ENCODE measurements around the gene CYP2F1. TPM values are rescaled to one million over a fixed set of nuclear protein-coding genes. Genes with fewer than 3 reads are reported as not detected.
"Not testable (repeated sequence)": the region's sequence is repeated elsewhere in the genome, so short reads cannot be mapped to it uniquely, and the experiment has no call there.

The CYP2F1 gene
- polyA plus RNA-seq, 6 donors from 2014 or later: 0.13 TPM; not detected in 5

GRCh38 chr19:41133260-41133659 lies 19.0 kb downstream of the CYP2F1 start:
- Mint-ChIP-seq H3K4me1 (peaks cover 7 to 13% (median 9%) of the 10 kb centered on the region in 3 donors), H3K27ac (peak overlapping the region in 1 of 6 donors; percentile 26), H3K9me3 (no peaks in the 10 kb centered on the region), H3K4me3 (peak overlapping the region in 3 of 8 donors; percentile 43 to 84 (median 79)), H3K36me3 (peaks cover 0 to 8% of the 10 kb centered on the region in 2 donors), H3K27me3 (peaks cover 34 to 76% (median 56%) of the 10 kb centered on the region in 3 donors)
- DNase-seq (no peak), ATAC-seq (ENCODE audit: low read depth in 2 of 2) (no peak)

- DNase-seq (no peak), ATAC-seq (ENCODE audit: low read depth in 2 of 2) (no peak)
- Mint-ChIP-seq H3K4me3 (peak overlapping the region; percentile 72 to 87 (median 80)), H3K27ac (peak overlapping the region in 1 of 6 donors; percentile 67), H3K36me3 (peaks cover 0 to 8% of the 10 kb centered on the region in 2 donors), H3K9me3 (no peaks in the 10 kb centered on the region), H3K4me1 (peaks cover 6 to 11% (median 9%) of the 10 kb centered on the region in 3 donors), H3K27me3 (peaks cover 38 to 70% (median 50%) of the 10 kb centered on the region in 3 donors)
Measured at GRCh38 chr19:41134616-41135015, 20.4 kb downstream of the CYP2F1 start.

GRCh38 chr19:41135390-41136384 lies 21.5 kb downstream of the CYP2F1 start:
- peak overlapping the region in 2 of 6 donors; percentile 70 to 76 for H3K27ac Mint-ChIP-seq
- not testable (repeated sequence) for H3K9me3 Mint-ChIP-seq, H3K36me3 Mint-ChIP-seq
- ATAC-seq (ENCODE audit: low read depth in 2 of 2) (peak; percentile 97 to 98), DNase-seq (peak; percentile 17)
- H3K4me3 Mint-ChIP-seq: peak overlapping the region; percentile 77 to 96 (median 91)
- H3K4me1 Mint-ChIP-seq: peaks cover 6 to 11% (median 9%) of the 10 kb centered on the region in 3 donors
- peaks cover 33 to 65% (median 44%) of the 10 kb centered on the region in 3 donors for H3K27me3 Mint-ChIP-seq

- peak overlapping the region; percentile 24 to 91 (median 78) for H3K4me3 Mint-ChIP-seq
- H3K36me3 Mint-ChIP-seq: peaks cover 0 to 8% of the 10 kb centered on the region in 2 donors
- H3K9me3 Mint-ChIP-seq: no peaks in the 10 kb centered on the region
- peaks cover 6 to 11% (median 9%) of the 10 kb centered on the region in 3 donors for H3K4me1 Mint-ChIP-seq
- ATAC-seq (ENCODE audit: low read depth in 2 of 2): no peak
- peaks cover 28 to 53% (median 32%) of the 10 kb centered on the region in 3 donors for H3K27me3 Mint-ChIP-seq
- DNase-seq: no peak
- H3K27ac Mint-ChIP-seq: no peak overlapping the region
Measured at GRCh38 chr19:41136636-41137455, 22.6 kb downstream of the CYP2F1 start.

GRCh38 chr19:41144403-41144802 lies 30.2 kb downstream of the CYP2F1 start:
- peaks cover 5 to 15% (median 9%) of the 10 kb centered on the region in 3 donors for H3K27me3 Mint-ChIP-seq
- ATAC-seq (ENCODE audit: low read depth in 2 of 2): peak; percentile 83 to 91
- peak overlapping the region in 1 of 6 donors; percentile 37 for H3K27ac Mint-ChIP-seq
- H3K4me1 Mint-ChIP-seq: no peaks in the 10 kb centered on the region
- no peaks in the 10 kb centered on the region for H3K36me3 Mint-ChIP-seq
- no peaks in the 10 kb centered on the region for H3K9me3 Mint-ChIP-seq
- H3K4me3 Mint-ChIP-seq: no peak overlapping the region
- peak; percentile 65 for DNase-seq

GRCh38 chr19:41149831-41150230 lies 35.6 kb downstream of the CYP2F1 start:
- ATAC-seq (ENCODE audit: low read depth in 2 of 2) (no peak), DNase-seq (no peak)
- H3K9me3 Mint-ChIP-seq: no peaks in the 10 kb centered on the region
- no peak overlapping the region for H3K4me3 Mint-ChIP-seq
- no peaks in the 10 kb centered on the region for H3K36me3 Mint-ChIP-seq
- no peaks in the 10 kb centered on the region for H3K4me1 Mint-ChIP-seq
- peaks cover 5 to 28% (median 12%) of the 10 kb centered on the region in 3 donors for H3K27me3 Mint-ChIP-seq
- H3K27ac Mint-ChIP-seq: no peak overlapping the region

- not testable (repeated sequence) for H3K4me3 Mint-ChIP-seq; H3K4me1 Mint-ChIP-seq; H3K9me3 Mint-ChIP-seq; H3K27ac Mint-ChIP-seq; H3K36me3 Mint-ChIP-seq; ATAC-seq (ENCODE audit: low read depth in 2 of 2); DNase-seq
- H3K27me3 Mint-ChIP-seq: peaks cover 5 to 28% (median 12%) of the 10 kb centered on the region in 3 donors
Measured at GRCh38 chr19:41150986-41151385, 36.8 kb downstream of the CYP2F1 start.

- no peak overlapping the region for H3K4me3 Mint-ChIP-seq
- ATAC-seq (ENCODE audit: low read depth in 2 of 2) (no peak), DNase-seq (no peak)
- no peaks in the 10 kb centered on the region for H3K4me1 Mint-ChIP-seq
- peaks cover 6 to 13% (median 7%) of the 10 kb centered on the region in 3 donors for H3K27me3 Mint-ChIP-seq
- peaks cover 0 to 11% (median 7%) of the 10 kb centered on the region in 7 donors for H3K9me3 Mint-ChIP-seq
- no peaks in the 10 kb centered on the region for H3K36me3 Mint-ChIP-seq
- H3K27ac Mint-ChIP-seq: no peak overlapping the region
Measured at GRCh38 chr19:41154060-41154459, 39.8 kb downstream of the CYP2F1 start.

GRCh38 chr19:41156207-41156606 lies 42.0 kb downstream of the CYP2F1 start:
- H3K36me3 Mint-ChIP-seq: no peaks in the 10 kb centered on the region
- ATAC-seq (ENCODE audit: low read depth in 2 of 2) (no peak), DNase-seq (no peak)
- H3K9me3 Mint-ChIP-seq: peaks cover 0 to 11% (median 7%) of the 10 kb centered on the region in 7 donors
- peak overlapping the region in 1 of 6 donors; percentile 76 for H3K27ac Mint-ChIP-seq
- H3K4me3 Mint-ChIP-seq: no peak overlapping the region
- H3K4me1 Mint-ChIP-seq: no peaks in the 10 kb centered on the region
- H3K27me3 Mint-ChIP-seq: peaks cover 6 to 8% (median 7%) of the 10 kb centered on the region in 3 donors

GRCh38 chr19:41159881-41160280 lies 45.6 kb downstream of the CYP2F1 start:
- peaks cover 0 to 7% (median 0%) of the 10 kb centered on the region in 3 donors for H3K27me3 Mint-ChIP-seq
- no peak for ATAC-seq (ENCODE audit: low read depth in 2 of 2)
- no peak overlapping the region for H3K27ac Mint-ChIP-seq
- no peak overlapping the region for H3K4me3 Mint-ChIP-seq
- H3K9me3 Mint-ChIP-seq: peaks cover 0 to 11% (median 7%) of the 10 kb centered on the region in 7 donors
- H3K36me3 Mint-ChIP-seq: no peaks in the 10 kb centered on the region
- no peak for DNase-seq
- H3K4me1 Mint-ChIP-seq: no peaks in the 10 kb centered on the region

- peaks cover 0 to 7% (median 0%) of the 10 kb centered on the region in 3 donors for H3K27me3 Mint-ChIP-seq
- no peak overlapping the region for H3K4me3 Mint-ChIP-seq
- no peaks in the 10 kb centered on the region for H3K36me3 Mint-ChIP-seq
- no peaks in the 10 kb centered on the region for H3K9me3 Mint-ChIP-seq
- DNase-seq (no peak), ATAC-seq (ENCODE audit: low read depth in 2 of 2) (no peak)
- H3K4me1 Mint-ChIP-seq: no peaks in the 10 kb centered on the region
- H3K27ac Mint-ChIP-seq: no peak overlapping the region
Measured at GRCh38 chr19:41161903-41162302, 47.7 kb downstream of the CYP2F1 start.

GRCh38 chr19:41166944-41167804 lies 52.9 kb downstream of the CYP2F1 start:
- Mint-ChIP-seq H3K9me3 (no peaks in the 10 kb centered on the region), H3K4me3 (no peak overlapping the region), H3K36me3 (no peaks in the 10 kb centered on the region), H3K27me3 (peaks cover 8 to 24% (median 12%) of the 10 kb centered on the region in 3 donors), H3K4me1 (no peaks in the 10 kb centered on the region), H3K27ac (peak overlapping the region in 1 of 6 donors; percentile 13)
- no peak for DNase-seq
- ATAC-seq (ENCODE audit: low read depth in 2 of 2): no peak
